GM21390 (cell line): ENCODE results near the gene LDLR.
"Not testable (repeated sequence)": the region's sequence is repeated elsewhere in the genome, so short reads cannot be mapped to it uniquely, and the experiment has no call there.

Source experiments
- ATAC-seq: cut with Tn5 transposase; IDR thresholded peaks from one replicate; pipeline ENCODE4 v1.9.1; 2021; ENCODE audit not compliant: unreplicated experiment

LDLR gene

DNA sequence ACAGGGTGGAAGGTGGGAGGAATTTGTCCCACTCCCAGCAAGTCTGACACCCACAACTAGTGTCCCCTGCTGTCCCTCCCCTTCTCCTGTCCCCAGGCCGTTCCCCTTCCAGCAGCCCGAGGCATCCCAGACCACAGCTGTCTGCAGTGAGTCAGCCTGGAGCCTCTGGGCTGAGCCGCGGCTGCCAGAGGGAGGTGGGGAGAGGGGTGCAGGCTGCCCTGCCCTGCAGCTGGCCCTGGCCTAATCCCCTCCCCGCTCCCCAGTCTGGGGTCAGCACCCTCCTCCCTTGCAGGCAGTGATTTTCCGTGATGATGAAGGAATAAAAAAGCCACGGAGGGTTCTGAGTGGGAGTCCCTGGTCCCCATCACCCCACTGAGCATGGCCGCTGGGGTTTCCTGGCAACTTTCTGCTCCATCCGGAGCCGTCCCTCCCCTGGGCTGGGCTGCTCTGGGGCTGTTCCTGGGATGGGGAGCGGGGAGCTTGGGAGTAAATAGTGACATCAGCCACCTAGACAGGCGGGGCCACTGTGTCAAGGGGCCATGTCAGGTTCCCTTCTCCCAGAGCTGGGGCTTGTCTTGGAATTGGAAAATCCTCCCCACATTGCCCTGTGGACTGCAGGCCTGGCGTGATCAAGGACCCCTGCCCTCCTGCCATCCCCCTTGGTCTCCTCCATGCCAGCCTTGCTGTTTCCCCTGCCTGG is 49.5 kb downstream of the LDLR start:
- ATAC-seq = no peak

DNA sequence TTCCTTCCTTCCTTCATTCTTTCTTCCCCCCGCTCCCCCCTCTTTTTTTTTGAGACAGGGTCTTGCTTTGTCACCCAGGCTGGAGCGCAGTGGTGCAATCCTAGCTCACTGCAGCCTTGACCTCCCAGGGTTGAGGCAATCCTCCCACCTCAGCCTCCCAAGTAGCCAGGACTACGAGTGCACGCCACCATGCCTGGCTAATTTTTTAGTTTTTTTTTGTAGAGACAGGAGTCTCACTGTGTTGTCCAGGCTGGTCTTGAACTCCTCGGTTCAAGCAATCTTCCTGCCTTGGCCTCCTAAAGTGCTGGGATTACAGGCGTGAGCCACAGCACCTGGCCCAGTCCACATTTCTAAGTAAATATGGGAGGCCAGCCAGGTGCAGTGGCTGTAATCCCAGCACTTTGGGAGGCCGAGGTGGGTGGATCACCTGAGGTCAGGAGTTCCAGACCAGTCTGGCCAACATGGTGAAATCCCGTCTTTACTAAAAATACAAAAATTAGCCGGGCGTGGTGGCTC is 50.8 kb downstream of the LDLR start:
- ATAC-seq = not testable (repeated sequence)

DNA sequence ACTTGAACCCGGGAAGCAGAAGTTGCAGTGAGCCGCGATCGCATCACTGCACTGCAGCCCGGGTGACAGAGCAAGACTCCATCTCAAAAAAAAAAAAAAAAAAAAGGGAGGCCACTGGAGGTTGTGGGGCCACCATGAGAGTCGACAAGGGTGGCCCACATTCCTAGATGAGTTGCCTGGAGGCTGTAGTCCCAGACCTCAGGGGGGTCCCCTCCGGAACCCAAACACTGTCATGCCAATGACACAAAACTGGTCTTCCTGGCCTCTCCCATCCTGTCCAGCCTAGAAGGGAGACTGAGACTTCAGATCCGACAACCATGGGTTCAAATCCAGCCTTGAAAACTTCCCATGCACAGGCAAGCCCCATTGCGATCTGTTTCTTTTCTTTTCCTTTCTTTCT is 51.6 kb downstream of the LDLR start:
- ATAC-seq = no peak

DNA sequence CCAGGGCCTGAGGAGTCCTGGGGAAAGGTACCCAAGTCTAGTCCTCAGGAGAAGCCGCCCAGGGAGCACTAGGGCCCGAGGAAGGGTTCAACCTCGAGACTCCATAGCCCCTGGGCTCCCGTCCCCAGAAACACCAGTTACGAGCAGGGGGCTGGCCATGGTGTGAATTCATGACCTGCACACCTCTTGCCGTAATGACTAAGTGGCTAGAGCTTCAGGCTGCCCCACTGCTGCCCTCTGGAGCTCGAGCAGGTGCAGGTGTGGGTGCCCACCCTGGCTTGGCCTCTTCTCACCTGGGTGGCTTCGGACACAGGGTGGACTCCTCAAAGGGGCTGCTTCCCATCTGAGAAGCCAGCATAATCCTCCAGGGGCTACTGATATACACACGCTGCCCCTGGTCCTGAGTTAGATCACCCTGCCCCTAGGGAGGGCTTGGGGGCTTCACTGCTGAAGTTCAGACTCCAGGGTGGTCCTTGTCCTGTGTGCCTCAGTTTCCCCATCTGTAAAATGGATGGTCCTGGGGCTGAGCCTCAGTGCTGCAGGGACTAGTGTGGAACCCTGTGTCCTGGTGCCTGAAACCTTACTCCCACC is 52.8 kb downstream of the LDLR start:
- ATAC-seq = no peak

DNA sequence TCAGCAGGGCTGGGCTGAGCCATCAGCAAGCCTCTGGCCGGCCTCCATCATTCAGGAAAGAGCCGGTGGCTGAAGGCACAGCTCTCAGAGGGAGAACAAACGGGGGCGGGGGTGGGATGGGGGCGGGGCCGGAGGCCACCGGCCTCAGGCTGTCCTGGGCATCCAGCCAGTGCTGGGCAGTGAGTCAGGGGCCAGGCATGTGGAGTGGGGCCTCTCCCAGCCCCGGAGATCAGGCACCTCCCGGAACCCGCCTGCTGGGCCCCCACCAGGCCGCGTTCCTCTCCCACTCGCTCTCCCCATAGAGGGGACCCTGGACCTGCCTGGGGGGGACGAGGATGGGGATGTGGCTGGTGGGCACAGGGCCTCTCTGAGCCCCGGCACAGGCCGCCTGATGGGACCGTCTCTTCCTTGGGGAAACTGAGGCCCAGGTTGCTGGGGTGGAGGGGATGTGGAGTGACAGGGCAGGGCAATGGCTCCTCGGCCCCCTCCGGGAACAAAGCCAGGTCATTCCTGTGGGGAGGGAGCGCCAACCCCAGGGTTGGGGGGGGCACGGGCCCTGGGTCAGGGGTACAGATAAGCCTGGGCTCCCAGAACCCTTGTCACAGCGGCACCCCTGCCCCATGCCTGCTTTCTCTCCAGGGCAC is 53.4 kb downstream of the LDLR start:
- ATAC-seq = no peak

DNA sequence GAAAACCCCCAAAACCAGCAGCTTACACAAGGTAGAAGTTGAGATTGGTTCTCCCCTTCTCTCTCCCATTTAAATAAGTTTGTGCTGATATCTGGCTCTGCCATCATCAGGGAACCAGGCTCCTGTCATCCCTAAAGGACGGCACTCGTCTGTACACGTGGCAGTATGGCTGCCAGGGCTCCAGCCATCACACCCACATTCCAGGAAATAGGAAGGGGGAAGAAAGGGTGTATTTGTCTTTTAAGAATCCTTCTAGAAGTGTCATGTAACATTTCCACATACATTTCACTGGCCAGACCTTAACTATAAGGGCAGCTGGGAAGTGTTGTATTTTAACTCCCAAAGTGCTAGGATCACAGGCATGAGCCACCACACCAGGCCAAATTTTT is 56.3 kb downstream of the LDLR start:
- ATAC-seq = no peak

DNA sequence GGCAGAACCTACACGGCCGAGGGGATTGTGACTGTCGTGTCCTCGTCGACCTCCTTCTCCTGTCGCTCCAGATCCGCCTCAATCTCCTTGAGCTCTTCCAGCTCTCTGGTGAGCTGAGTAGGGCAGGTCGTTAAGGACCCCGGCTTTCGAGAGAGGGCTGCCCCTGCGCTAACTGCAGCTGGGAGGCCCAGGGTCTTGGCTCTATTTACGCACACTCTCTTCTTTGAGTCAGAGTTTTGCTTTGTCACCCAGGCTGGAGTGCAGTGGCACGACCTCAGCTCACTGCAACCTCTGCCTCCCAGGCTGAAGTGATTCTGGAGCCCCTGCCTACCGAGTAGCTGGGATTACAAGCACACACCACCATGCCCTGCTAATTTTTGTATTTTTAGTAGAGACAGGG is 58.7 kb downstream of the LDLR start:
- ATAC-seq = no peak

DNA sequence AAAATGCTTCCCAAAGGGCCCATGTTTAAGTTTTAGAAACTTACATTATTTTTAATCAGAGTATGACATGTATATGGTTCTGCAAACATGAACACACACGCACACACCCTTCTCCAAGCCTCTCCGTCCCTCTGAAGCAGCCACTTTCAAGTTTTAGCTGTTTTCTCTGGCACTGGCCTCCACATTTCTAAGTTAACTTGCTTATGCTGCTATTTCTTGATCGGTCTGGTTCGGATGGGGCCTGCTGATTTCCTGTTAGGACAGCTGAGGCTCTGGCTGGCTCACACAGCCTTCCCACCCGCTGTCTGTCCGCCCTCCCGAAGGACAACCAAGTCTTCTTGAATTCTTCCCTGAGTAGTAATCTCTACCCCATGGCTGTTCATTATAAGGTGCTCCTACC is 61.9 kb downstream of the LDLR start:
- no peak for ATAC-seq

DNA sequence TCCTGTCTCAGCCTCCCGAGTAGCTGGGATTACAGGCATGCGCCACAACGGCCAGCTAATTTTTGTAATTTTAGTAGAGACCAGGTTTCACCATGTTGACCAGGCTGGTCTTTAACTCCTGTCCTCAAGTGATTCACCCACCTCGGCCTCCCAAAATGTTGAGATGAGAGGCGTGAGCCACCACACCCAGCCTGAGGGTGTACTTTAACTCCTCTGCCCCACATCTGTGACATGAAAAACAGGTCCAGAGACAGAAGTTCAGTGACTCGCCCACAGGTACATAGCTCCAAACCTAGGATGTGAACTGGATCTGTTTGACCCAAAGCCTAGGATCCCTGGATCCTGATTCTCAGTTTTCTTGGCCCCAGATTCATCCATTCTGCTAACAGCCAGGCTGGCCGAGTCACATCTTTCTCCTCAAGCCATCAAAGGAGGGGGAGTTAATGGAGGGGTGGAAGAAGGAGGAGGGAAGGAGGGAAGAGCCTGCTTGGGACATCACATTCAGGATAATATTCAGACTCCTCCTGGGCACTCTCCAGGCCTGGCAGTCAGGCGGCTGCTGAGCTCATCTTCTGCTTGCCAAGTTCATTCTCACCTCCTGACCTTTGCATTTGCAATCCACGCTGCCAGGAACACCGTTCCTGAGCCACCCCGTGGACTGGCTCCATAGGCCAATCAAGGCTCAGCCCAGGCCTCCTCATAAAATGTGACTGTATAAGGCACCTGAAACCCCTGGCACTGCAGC is 63.2 kb downstream of the LDLR start:
- no peak for ATAC-seq

DNA sequence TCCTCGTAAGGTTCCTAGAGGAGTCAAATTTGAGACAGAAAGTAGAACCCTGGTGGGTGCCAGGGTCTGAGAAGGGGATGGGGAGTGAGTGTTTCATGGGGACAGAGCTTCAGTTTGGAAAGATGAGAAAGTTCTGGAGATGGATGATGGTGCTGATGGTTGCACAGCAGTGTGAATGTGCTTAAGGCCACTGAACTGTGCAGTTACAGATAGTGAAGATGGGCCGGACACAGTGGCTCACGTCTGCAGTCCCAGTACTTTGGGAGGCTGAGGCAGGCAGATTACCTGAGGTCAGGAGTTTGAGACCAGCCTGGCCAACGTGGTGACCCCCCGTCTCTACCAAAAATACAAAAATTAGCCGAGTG is 65.4 kb downstream of the LDLR start:
- no peak for ATAC-seq

DNA sequence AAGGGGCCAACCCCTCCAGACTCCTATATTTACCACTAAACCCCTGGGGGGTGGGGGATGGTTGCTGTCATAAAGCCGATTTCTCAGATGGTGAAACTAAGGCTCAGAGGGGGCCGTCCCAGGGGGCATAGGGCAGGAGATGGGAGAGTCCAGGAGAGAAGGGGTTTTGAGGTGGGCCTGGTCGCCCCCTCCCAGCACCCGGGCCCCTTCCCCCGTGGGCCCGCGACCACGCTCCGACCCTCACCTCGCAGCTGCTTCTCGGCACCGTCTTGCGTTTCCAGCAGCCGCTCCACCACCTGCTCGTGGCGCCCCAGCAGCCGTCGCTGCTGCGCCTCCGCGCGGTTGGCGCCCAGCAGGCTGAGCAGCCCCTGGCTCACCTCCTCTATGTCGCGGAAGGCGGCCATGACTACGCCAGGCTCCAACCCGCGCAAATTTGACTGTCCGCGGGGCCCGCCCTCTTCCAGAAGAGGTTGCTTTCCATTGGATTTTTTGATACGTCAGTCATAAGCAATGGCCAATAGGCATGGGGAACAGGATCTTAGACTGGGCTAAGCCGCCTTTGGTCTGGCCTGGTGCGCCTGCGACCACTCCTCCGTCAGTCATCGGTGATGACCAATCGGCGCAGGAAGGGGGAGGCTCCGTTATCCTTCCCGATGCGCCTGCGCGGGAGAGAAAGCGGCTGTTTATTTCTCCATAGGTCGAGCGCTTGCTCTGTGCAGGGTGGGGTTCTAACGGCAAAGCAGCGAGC is 66.3 kb downstream of the LDLR start, which contains the start of gene SPC24:
SPC24 (minus strand) TSS at position 410 of the 748 bp plus-strand sequence; CDS start at position 404, 6 bp downstream.
- ATAC-seq = peak; percentile 97

DNA sequence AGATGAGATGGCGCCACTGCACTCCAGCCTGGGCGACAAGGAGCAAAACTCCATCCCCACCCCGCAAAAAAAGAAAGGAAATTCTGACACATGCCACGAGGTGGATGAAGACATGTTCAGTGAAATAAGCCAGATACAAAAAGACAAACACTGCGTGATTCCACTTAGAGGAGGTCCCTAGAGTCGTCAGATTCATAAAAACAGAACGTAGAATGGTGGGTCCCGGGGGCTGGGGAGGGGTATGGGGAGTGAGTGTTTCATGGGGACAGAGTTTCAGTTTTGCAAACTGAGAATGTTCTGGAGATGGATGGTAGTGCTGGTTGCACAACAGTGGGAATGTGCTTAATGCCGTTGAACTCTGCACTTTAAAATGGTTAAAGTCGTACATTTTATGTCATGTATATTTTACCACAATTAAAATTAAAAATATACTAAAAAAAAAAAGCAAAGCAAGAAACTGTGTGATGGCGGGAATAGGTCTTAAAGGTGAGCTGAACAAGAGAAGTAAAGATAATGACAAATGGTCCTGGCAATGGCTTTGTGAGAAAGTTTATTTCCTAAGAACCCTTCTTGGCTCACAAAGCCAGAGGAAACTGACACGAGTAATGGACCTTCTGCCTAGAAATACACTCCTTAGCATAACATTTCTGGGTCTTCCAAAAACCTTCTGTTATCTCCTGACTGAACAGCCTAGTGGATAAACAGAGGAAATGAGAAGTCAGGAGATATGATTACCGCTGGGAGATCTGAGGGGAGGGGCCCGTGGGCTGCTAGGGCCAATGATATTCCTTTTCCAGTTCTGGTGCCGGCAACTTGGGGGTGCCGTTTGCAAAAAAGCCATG is 70.6 kb downstream of the LDLR start:
- no peak for ATAC-seq

DNA sequence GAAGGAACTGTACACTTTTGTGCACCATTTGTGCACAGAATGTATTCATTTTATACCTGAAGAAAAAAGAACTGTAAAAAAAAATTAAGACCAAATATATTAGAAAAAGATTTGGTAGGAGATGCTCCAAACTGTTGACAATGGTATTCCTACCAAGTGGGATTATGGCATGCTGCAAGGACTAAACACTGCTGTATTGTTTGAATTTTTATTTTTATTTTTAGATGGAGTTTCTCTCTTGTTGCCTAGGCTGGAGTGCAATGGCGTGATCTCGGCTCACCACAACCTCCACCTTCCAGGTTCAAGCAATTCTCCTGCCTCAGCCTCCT is 71.1 kb downstream of the LDLR start:
- ATAC-seq = not testable (repeated sequence)

DNA sequence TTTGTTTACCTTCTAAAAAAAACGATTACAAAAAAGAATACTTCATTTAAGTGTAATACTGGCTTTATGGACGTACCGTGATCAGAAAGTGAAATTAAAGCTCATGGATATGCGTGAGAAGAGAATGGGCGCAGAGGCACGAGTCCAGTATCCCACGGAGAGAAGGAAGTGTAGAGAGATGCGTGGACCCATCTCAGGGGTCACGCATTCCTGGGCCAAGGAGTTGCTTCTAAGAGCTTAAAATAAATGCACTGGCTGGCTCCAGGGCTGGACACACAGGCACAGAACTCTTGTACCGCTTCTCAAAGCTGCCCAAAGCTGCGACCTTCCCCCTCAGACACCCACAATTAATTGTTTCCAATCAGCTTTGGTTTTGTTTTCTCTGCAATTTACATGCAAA is 75.0 kb downstream of the LDLR start:
- no peak for ATAC-seq

DNA sequence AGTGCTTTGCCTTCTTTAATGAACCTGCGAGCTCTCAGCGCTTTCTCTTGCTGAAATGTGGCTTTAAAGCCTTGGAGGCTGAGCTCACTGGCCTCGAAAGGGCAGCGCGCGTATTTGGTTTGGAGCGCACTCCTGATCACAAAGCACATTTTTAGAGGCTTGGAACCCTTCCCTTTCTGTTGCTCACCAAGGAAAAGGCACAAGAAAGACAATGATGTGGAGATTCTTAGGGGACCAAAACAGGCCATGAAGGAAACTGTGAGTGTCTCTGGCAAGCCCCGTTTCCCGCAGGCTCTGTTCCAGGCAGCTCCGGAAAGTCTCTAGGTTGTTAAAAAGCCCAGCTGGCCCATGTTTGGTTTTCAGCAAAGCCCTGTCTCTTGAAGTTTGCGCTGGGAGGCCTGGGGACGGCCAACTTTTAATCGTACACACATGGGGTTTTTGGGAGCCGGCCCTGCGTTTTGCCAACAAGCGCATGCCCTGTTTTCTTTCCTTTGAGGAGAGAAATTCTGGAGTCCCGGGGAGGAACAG is 75.7 kb downstream of the LDLR start:
- ATAC-seq = no peak

DNA sequence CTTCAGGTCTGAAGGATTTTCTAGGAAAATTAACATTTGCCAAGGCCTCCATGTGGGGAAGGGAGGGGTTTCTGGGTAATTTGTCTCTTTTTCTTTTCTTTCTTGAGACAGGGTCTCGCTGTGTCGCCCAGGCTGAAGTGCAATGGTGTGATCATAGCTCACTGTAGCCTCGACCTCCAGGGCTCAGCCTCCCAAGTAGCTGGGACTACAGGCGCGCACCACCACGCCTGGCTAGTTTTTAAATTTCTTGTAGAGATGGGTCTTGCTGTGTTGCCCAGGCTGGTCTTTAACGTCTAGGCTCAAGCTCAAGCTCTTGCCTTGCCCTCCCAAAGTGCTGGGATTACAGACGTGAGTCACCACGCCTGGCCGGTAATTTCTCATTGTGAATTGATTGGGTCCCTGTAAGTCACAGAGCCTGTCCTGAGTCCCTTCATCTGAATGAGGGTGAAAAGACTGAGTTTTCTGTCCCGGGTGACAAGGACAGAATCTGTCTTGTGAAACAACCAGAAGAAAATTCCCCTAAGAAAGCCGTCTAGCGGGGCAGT is 76.3 kb downstream of the LDLR start:
- ATAC-seq = no peak

DNA sequence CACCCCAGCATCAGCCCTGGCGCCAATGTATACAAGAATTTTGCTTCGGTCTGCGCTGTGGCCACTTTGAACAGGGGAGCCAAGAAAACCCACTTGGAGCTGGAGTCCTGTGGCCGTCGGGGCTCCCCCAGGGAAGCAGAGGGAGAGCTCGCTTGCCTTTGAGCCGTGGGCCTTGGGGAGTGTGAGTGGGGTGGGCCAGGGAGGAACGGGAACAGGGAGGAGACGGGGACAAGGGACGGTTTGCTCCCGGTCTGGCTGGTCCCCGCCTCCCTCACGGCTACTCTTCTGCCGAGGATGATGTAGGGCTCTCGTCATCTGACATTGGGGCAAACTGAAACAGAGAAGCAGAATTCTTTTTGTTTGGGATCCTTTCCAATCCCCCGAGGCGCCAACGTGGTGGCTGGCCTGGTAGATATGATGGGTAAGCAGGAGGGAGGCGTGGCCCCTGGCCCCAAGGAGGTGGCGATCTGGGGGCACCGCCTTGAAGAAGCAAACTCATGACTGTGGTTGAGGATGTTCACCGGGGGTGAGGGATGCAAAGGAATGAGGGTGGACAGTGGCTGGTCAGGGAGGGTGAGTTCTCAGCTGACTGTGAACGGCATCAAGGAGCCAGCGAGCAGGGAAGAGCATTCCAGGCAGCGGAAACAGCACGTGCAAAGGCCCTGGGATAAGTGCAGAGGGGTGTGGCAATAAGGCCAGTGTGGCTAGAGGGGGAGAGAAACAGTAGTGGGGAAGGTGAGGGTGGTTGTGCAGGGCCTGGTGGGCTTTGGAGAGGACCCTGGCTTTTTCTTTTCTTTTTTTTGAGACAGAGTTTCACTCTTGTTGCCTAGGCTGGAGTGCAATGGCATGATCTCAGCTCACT is 77.2 kb downstream of the LDLR start:
- ATAC-seq = no peak

DNA sequence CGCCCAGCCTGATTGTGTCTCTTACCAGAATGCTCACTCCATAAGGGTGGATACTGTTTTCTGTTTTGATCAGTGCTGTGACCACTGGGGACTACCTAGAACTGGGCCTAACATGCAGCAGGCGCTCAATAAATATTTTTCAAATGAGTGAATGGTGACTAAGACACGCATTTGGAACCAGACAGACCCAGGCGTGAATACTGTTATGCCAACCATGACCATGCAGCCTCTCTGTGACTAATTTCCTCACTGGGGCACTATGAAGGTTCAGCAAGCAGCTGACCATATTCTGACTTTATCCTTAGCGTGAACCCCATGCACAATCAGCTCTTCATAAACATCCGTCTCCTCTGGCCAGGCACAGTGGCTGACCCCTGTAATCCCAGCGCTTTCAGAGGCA is 79.3 kb downstream of the LDLR start:
- ATAC-seq = no peak
